OCI-LY1 (cell line): ENCODE results near the gene FREM2.

Experiments
- EZH2 ChIP-seq: fragments of 200-600 bp; sonication (generic), shearing (Covaris generic); IDR thresholded peaks from 2 replicates; pipeline ENCODE4 v1.8.0; 2017; ENCODE audit warnings: borderline replicate concordance, mixed run types, mild to moderate bottlenecking, antibody characterized with exemption, low read length, moderate library complexity, mixed read lengths
- TF ChIP-seq, protein P1 (sequence below): fragments of 200-600 bp; sonication (generic), shearing (Covaris generic); IDR thresholded peaks from 2 replicates; pipeline ENCODE4 v1.5.1; 2017; ENCODE audit warnings: mild to moderate bottlenecking, antibody characterized with exemption, low read length, moderate library complexity, mixed read lengths

GRCh38 chr13:38759390-38759789 lies 72.5 kb downstream of the FREM2 start:
- TF ChIP-seq, protein P1, sequence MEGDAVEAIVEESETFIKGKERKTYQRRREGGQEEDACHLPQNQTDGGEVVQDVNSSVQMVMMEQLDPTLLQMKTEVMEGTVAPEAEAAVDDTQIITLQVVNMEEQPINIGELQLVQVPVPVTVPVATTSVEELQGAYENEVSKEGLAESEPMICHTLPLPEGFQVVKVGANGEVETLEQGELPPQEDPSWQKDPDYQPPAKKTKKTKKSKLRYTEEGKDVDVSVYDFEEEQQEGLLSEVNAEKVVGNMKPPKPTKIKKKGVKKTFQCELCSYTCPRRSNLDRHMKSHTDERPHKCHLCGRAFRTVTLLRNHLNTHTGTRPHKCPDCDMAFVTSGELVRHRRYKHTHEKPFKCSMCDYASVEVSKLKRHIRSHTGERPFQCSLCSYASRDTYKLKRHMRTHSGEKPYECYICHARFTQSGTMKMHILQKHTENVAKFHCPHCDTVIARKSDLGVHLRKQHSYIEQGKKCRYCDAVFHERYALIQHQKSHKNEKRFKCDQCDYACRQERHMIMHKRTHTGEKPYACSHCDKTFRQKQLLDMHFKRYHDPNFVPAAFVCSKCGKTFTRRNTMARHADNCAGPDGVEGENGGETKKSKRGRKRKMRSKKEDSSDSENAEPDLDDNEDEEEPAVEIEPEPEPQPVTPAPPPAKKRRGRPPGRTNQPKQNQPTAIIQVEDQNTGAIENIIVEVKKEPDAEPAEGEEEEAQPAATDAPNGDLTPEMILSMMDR: no peak
- no peak for TF ChIP-seq EZH2
